ENCODE results near the gene HBA1. TPM values are rescaled to one million over a fixed set of nuclear protein-coding genes. Genes with fewer than 3 reads are reported as not detected.
A peak's percentile ranks its signal among the peaks of the same experiment; 100 is the strongest.
"Not testable (repeated sequence)": the region's sequence is repeated elsewhere in the genome, so short reads cannot be mapped to it uniquely, and the experiment has no call there.

HBA1 gene
- total RNA-seq, 1 experiment from 2014 or later: not detected

GRCh38 chr16:164827-165538 lies 11.5 kb upstream of the HBA1 start:
- Histone ChIP-seq H3K4me3 (ENCODE audit: insufficient read depth, low read depth, low read length) (peak overlapping the region; percentile 24; the same call in 1 of the 2 replicates), H3K27me3 (ENCODE audit: control insufficient read depth, insufficient read depth, low read length) (peaks cover 54% of the 10 kb centered on the region), H3K36me3 (replicated peaks; ENCODE audit: control insufficient read depth, insufficient read depth, low read length) (no peaks in the 10 kb centered on the region)
- peak; percentile 98 for DNase-seq

- DNase-seq: peak; percentile 84
- peaks cover 59% of the 10 kb centered on the region for H3K27me3 ChIP-seq (ENCODE audit: control insufficient read depth, insufficient read depth, low read length)
- peak within 1 kb of the TSS; percentile 24; the same call in 1 of the 2 replicates for H3K4me3 ChIP-seq (ENCODE audit: insufficient read depth, low read depth, low read length)
- no peaks in the 10 kb centered on the region for H3K36me3 ChIP-seq (replicated peaks; ENCODE audit: control insufficient read depth, insufficient read depth, low read length)
Observed at GRCh38 chr16:165539-166374, 10.7 kb upstream of the HBA1 start, which contains the start of gene HBM. Gene HBM (plus strand): TSS chr16:165978. CDS start chr16:165998, 20 bp downstream.

DNA sequence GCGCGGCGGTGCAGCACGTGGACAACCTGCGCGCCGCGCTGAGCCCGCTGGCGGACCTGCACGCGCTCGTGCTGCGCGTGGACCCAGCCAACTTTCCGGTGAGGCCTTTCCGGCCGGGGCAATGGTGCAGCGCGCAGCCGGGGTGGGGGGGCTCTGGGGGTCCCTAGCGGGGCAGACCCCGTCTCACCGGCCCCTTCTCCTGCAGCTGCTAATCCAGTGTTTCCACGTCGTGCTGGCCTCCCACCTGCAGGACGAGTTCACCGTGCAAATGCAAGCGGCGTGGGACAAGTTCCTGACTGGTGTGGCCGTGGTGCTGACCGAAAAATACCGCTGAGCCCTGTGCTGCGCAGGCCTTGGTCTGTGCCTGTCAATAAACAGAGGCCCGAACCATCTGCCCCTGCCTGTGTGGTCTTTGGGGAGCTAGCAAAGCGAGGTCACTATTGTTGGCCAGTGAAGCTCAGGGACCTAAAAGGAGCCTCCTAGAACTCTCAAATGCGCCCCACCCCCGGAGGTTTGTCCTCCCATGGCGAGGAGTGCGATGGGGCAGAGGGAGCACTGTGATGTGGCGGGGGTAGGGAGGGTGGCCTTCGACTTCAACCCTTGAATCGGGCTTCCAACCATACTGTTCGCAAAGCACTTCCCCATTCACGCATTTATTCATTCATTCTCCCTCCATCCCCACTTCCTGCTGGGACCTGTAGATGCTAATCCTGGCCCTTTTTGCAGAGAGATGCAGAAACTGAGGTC lies 9.9 kb upstream of the HBA1 start:
- H3K27me3 ChIP-seq (ENCODE audit: control insufficient read depth, insufficient read depth, low read length): peaks cover 65% of the 10 kb centered on the region
- no peaks in the 10 kb centered on the region for H3K36me3 ChIP-seq (replicated peaks; ENCODE audit: control insufficient read depth, insufficient read depth, low read length)
- DNase-seq: peak; percentile 75
- peak overlapping the region; percentile 2; the same call in 1 of the 2 replicates for H3K4me3 ChIP-seq (ENCODE audit: insufficient read depth, low read depth, low read length)

- Histone ChIP-seq H3K27me3 (ENCODE audit: control insufficient read depth, insufficient read depth, low read length) (peaks cover 71% of the 10 kb centered on the region), H3K4me3 (ENCODE audit: insufficient read depth, low read depth, low read length) (no peak overlapping the region), H3K36me3 (replicated peaks; ENCODE audit: control insufficient read depth, insufficient read depth, low read length) (no peaks in the 10 kb centered on the region)
- DNase-seq: peak; percentile 44
Observed at GRCh38 chr16:167122-167690, 9.3 kb upstream of the HBA1 start.

- DNase-seq: peak; percentile 35
- Histone ChIP-seq H3K36me3 (replicated peaks; ENCODE audit: control insufficient read depth, insufficient read depth, low read length) (no peaks in the 10 kb centered on the region), H3K27me3 (ENCODE audit: control insufficient read depth, insufficient read depth, low read length) (peaks cover 68% of the 10 kb centered on the region), H3K4me3 (ENCODE audit: insufficient read depth, low read depth, low read length) (no peak overlapping the region)
Observed at GRCh38 chr16:168424-168823, 8.1 kb upstream of the HBA1 start.

DNA sequence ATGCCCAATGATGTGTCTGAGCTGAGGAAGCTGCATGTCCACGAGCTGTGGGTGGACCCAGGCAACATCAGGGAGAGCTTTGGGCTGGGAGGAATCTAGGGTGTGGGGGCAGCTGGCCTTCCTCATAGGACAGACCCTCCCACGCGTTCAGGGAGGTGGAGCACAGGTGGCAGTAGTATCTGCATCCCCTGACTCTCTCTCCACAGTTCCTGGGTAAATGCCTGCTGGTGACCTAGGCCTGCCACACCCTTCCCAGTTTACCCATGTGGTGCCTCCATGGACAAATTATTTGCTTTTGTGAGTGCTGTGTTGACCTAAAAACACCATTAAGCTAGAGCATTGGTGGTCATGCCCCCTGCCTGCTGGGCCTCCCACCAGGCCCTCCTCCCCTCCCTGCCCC lies 7.5 kb upstream of the HBA1 start:
- H3K27me3 ChIP-seq (ENCODE audit: control insufficient read depth, insufficient read depth, low read length): peaks cover 73% of the 10 kb centered on the region
- peak; percentile 39 for DNase-seq
- H3K36me3 ChIP-seq (replicated peaks; ENCODE audit: control insufficient read depth, insufficient read depth, low read length): no peaks in the 10 kb centered on the region
- H3K4me3 ChIP-seq (ENCODE audit: insufficient read depth, low read depth, low read length): no peak overlapping the region

DNA sequence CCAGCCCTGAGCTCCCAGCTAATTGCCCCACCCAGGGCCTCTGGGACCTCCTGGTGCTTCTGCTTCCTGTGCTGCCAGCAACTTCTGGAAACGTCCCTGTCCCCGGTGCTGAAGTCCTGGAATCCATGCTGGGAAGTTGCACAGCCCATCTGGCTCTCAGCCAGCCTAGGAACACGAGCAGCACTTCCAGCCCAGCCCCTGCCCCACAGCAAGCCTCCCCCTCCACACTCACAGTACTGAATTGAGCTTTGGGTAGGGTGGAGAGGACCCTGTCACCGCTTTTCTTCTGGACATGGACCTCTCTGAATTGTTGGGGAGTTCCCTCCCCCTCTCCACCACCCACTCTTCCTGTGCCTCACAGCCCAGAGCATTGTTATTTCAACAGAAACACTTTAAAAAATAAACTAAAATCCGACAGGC lies 6.4 kb upstream of the HBA1 start:
- DNase-seq: peak; percentile 57
- H3K4me3 ChIP-seq (ENCODE audit: insufficient read depth, low read depth, low read length); H3K36me3 ChIP-seq (replicated peaks; ENCODE audit: control insufficient read depth, insufficient read depth, low read length): not testable (repeated sequence)
- H3K27me3 ChIP-seq (ENCODE audit: control insufficient read depth, insufficient read depth, low read length): peaks cover 80% of the 10 kb centered on the region

- H3K36me3 ChIP-seq (replicated peaks; ENCODE audit: control insufficient read depth, insufficient read depth, low read length): no peaks in the 10 kb centered on the region
- DNase-seq: no peak
- H3K27me3 ChIP-seq (ENCODE audit: control insufficient read depth, insufficient read depth, low read length): peaks cover 80% of the 10 kb centered on the region
- no peak overlapping the region for H3K4me3 ChIP-seq (ENCODE audit: insufficient read depth, low read depth, low read length)
Observed at GRCh38 chr16:170788-171187, 5.7 kb upstream of the HBA1 start.

- not testable (repeated sequence) for H3K4me3 ChIP-seq (ENCODE audit: insufficient read depth, low read depth, low read length); H3K36me3 ChIP-seq (replicated peaks; ENCODE audit: control insufficient read depth, insufficient read depth, low read length); DNase-seq
- peaks cover 74% of the 10 kb centered on the region for H3K27me3 ChIP-seq (ENCODE audit: control insufficient read depth, insufficient read depth, low read length)
Observed at GRCh38 chr16:172374-172941, 4.0 kb upstream of the HBA1 start, which contains the start of gene HBA2. Gene HBA2 (plus strand): TSS chr16:172876. CDS start chr16:172913, 37 bp downstream.

GRCh38 chr16:173211-173854 lies 3.1 kb upstream of the HBA1 start:
- H3K36me3 ChIP-seq (replicated peaks; ENCODE audit: control insufficient read depth, insufficient read depth, low read length); H3K4me3 ChIP-seq (ENCODE audit: insufficient read depth, low read depth, low read length): not testable (repeated sequence)
- peaks cover 74% of the 10 kb centered on the region for H3K27me3 ChIP-seq (ENCODE audit: control insufficient read depth, insufficient read depth, low read length)
- peak; percentile 62 for DNase-seq

DNA sequence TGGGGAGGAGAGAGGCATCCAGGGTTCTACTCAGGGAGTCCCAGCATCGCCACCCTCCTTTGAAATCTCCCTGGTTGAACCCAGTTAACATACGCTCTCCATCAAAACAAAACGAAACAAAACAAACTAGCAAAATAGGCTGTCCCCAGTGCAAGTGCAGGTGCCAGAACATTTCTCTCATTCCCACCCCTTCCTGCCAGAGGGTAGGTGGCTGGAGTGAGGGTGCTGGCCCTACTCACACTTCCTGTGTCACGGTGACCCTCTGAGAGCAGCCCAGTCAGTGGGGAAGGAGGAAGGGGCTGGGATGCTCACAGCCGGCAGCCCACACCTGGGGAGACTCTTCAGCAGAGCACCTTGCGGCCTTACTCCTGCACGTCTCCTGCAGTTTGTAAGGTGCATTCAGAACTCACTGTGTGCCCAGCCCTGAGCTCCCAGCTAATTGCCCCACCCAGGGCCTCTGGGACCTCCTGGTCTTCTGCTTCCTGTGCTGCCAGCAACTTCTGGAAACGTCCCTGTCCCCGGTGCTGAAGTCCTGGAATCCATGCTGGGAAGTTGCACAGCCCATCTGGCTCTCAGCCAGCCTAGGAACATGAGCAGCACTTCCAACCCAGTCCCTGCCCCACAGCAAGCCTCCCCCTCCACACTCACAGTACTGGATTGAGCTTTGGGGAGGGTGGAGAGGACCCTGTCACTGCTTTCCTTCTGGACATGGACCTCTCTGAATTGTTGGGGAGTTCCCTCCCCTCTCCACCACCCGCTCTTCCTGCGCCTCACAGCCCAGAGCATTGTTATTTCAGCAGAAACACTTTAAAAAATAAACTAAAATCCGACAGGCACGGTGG lies 2.3 kb upstream of the HBA1 start:
- H3K4me3 ChIP-seq (ENCODE audit: insufficient read depth, low read depth, low read length); H3K36me3 ChIP-seq (replicated peaks; ENCODE audit: control insufficient read depth, insufficient read depth, low read length): not testable (repeated sequence)
- peaks cover 73% of the 10 kb centered on the region for H3K27me3 ChIP-seq (ENCODE audit: control insufficient read depth, insufficient read depth, low read length)
- DNase-seq: peak; percentile 39

DNA sequence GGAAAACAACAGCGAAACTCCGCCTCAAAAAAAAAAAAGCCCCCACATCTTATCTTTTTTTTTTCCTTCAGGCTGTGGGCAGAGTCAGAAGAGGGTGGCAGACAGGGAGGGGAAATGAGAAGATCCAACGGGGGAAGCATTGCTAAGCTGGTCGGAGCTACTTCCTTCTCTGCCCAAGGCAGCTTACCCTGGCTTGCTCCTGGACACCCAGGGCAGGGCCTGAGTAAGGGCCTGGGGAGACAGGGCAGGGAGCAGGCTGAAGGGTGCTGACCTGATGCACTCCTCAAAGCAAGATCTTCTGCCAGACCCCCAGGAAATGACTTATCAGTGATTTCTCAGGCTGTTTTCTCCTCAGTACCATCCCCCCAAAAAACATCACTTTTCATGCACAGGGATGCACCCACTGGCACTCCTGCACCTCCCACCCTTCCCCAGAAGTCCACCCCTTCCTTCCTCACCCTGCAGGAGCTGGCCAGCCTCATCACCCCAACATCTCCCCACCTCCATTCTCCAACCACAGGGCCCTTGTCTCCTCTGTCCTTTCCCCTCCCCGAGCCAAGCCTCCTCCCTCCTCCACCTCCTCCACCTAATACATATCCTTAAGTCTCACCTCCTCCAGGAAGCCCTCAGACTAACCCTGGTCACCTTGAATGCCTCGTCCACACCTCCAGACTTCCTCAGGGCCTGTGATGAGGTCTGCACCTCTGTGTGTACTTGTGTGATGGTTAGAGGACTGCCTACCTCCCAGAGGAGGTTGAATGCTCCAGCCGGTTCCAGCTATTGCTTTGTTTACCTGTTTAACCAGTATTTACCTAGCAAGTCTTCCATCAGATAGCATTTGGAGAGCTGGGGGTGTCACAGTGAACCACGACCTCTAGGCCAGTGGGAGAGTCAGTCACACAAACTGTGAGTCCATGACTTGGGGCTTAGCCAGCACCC lies 1.2 kb upstream of the HBA1 start:
- no peak overlapping the region for H3K4me3 ChIP-seq (ENCODE audit: insufficient read depth, low read depth, low read length)
- peaks cover 77% of the 10 kb centered on the region for H3K27me3 ChIP-seq (ENCODE audit: control insufficient read depth, insufficient read depth, low read length)
- no peaks in the 10 kb centered on the region for H3K36me3 ChIP-seq (replicated peaks; ENCODE audit: control insufficient read depth, insufficient read depth, low read length)
- peak; percentile 52 for DNase-seq
